SH-SY5Y (cell line): Measurements from ENCODE around the gene VIP.

ENCODE experiments used
- GATA2 ChIP-seq: IDR thresholded peaks from 2 replicates; pipeline ENCODE4 v1.6.1; 2011; ENCODE audit warnings: mild to moderate bottlenecking, low read depth, low read length
- GATA3 ChIP-seq: IDR thresholded peaks from 2 replicates; pipeline ENCODE4 v1.6.1; 2011; ENCODE audit warnings: low read depth, mild to moderate bottlenecking, low read length, moderate library complexity

GRCh38 chr6:152749336-152749735 is 1.3 kb upstream of the VIP start:
- TF ChIP-seq GATA2 (no peak), GATA3 (no peak)
